RPMI8226 (cell line): Measurements from ENCODE around the gene SLC9C2.
A peak's percentile ranks its signal among the peaks of the same experiment; 100 is the strongest.
"Not testable (repeated sequence)": the region's sequence is repeated elsewhere in the genome, so short reads cannot be mapped to it uniquely, and the experiment has no call there.

Experiments used
- DNase-seq: peaks from one replicate; pipeline ENCODE4 v3.0.0-alpha.2; 2015

The SLC9C2 gene

GRCh38 chr1:173527151-173527826, 75.6 kb downstream of the SLC9C2 start:
- no peak for DNase-seq

DNA sequence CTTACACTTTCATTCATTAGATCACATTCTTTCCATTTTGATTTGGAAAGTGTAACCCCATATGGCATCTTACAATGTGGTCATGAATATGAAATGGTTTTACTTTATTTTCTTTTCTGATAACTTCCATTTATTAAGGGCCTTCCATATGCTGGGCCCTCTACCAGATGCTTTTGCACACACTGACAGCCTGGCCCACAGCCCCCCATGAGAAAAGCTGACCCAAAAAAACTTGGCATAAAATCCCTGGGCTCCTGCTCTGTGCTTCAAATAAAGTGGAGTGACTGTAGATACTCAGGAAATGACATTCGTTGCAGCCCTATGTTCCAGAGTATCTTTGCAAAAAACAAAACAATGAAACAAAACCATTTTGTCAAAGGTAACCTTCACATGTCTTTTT, 76.9 kb downstream of the SLC9C2 start:
- DNase-seq: no peak

DNA sequence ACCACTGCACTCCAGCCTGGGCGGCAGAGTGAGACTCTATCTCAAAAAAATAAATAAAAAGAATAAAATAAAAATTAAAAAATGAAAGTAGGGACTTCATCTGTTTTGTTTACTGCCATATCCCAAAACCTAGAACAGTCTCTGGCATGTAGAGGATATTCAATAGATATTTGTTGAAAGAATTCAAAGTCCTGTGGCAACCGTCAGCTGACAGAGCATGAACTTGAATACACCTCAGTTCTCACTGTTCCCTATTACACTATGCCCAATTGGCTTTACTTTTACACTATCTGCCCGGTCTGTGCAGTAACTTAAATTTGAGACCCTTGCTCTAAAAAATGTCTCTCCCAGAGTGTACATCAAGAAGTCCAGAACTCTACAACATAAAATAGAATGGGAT, 79.5 kb downstream of the SLC9C2 start:
- DNase-seq: no peak

DNA sequence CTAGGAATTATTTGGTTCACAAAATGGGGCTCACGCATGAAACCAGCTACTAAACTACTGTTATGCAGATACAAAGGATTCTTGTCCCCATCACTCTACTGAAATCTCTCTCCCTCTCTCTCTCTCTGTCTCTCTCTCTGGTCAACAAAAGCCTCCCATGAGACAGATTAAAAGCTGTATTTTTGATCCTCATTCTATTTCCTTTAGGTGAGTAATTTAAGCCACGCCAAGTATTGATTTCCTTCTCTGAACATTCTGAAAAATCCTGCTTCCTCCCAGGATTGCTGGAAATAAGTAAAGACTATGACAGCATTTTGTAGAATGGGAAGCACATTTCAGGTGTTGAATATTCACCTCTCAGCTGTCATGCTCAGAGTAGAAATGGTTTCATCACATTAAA, 82.1 kb downstream of the SLC9C2 start:
- no peak for DNase-seq

DNA sequence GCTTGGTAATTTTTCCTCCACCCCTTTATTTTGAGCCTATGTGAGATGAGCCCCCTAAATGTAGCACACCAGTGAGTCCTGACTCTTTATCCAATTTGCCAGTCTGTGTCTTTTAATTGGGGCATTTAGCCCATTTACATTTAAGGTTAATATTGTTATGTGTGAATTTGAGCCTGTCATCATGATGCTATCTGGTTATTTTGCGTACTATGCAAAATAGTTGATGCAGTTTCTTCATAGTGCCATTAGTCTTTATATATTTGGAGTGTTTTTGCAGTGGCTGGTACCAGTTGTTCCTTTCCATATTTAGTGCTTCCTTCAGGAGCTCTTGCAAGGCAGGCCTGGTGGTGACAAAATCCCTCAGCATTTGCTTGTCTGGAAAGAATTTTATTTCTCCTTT, 88.4 kb downstream of the SLC9C2 start:
- not testable (repeated sequence) for DNase-seq

DNA sequence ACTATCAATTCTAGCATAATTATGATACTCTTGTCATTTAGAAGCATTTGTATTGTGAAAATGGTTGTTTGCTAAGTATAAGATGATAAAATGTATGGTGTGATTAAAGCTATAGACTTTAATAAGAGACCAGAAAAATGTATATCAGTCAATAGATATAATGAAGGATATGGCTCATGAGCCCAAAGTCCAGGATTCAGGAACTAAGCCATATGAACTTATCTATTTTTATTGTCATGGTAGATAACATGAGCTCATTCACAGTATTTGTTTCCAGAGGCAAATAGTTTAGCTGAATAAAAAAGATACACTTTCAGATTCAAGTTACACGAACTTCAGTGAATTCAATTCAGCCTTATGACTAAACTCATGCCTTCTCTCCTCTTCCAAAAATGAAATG, 93.1 kb downstream of the SLC9C2 start:
- DNase-seq: no peak

DNA sequence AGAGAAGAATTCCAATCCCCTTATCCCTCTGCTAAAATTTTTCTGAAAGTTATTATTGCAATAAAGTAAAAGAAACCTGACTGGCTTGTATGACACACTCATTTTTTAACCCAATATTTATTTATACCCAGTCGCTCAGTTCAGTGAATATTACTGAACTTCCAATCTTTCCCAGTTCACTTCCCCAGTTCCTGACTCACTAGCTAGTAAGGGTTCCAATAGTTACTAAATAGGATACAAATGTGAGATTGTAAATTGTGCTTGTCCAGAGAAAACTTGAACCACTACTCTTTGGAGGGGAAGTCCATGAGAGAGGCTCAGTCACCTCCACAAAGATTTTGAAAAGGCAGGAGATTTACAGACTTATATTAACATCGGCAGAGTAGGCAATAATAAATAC, 94.3 kb downstream of the SLC9C2 start:
- DNase-seq: no peak

- DNase-seq: no peak
These were observed 95.0 kb downstream of the SLC9C2 start for GRCh38 chr1:173507847-173508209.

DNA sequence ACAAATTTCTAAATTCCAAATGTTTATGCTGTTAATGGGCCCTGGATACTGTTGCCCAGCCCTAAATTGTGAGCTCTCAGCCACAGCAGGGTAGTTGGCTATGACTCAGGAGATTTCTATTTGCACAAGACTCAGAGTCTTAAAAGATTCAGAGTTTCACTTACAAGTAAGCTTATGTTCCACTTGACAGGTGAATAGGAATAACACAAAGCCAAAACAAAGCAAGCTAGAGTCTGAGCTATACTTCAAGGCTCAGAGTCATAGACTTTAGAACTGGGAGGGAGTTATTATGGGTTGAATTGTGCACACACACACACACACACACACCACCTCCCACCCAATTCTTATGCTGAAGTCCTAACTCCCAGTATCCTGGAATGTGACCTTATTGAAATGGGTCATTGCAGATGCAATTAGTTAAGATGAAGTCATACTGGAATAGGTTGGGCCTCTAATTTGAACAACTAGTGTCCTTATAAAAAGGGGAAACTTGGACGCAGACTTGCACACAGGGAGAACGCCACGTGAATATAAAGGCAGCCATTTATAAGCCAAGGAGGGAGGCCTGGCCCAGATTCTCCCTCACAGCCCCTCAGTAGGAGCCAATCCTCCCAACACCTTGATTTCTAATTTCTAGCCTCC, 95.5 kb downstream of the SLC9C2 start:
- DNase-seq: no peak

GRCh38 chr1:173506437-173506836, 96.4 kb downstream of the SLC9C2 start:
- peak; percentile 20 for DNase-seq

DNA sequence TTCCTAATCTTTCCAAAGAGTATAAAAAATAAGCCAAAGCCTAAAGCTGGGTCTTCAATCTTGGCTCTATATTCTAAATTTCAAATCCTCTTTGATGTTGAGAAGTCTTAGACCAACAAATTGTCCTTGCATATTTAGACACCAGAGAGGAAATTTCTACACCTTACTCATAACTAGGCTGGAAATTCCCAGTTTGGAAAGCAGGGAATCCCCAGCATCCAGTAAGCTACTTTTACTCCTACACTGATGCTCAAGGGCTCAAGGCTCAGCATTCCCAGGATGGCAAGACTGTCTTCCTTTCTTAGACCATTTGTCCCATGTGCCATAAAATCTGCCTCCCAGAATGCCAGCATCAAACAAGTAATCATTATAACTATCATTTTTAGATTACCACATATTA, 97.5 kb downstream of the SLC9C2 start:
- no peak for DNase-seq

DNA sequence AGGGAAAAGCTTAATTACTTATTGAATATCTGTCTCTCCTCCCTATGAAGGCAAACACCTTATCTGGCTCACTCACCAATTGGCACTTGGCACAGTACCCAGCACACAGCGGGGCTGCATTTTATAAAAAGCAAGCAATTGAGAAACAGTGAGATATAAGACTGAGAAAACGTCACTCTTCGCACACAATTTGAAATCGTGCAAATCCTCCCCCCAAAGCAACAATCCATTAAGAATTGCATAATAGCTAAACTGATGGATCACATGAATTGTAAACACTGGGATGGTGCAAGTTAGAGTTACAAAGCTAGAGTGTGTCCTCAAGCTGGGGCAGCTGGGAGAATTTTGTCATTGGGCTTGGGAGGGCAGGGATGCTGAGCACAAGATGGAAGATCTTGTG, 98.6 kb downstream of the SLC9C2 start:
- no peak for DNase-seq

DNA sequence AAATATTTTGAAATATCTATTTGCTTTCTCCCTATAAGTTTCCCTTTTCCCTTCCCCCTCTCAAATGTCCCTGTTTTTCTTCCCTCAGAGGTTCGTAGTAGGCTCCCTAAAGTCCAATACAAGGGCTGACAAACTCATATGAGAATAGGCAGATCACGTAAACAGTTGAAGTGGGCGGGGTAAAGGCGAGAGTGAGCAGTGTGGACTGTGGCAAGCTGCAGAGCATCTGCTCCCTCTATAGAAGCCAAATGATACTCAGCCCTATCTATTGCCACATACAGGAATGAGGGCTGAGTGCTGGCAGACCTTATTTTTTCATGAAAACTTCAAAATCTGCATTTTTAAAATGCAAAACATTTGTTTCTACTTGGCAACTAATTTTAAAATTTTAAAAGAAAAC, 99.5 kb downstream of the SLC9C2 start:
- peak; percentile 15 for DNase-seq

DNA sequence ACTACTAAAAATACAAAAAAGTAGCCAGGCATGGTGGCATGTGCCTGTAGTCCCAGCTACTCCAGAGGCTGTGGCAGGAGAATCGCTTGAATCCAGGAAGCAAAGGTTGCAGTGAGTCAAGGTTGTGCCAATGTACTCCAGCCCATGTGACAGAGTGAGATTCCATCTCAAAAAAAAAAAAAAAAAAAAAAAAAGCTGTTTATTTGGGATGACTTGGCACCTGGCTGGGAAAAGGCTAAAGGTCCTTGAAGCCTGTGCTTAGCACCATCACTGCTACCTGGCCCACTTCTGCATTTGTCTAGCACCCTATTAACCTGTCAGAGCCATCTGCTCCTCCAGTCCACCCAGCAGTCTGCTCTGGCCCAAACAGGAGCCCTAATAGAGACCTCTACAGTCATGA, 100.8 kb downstream of the SLC9C2 start:
- no peak for DNase-seq

DNA sequence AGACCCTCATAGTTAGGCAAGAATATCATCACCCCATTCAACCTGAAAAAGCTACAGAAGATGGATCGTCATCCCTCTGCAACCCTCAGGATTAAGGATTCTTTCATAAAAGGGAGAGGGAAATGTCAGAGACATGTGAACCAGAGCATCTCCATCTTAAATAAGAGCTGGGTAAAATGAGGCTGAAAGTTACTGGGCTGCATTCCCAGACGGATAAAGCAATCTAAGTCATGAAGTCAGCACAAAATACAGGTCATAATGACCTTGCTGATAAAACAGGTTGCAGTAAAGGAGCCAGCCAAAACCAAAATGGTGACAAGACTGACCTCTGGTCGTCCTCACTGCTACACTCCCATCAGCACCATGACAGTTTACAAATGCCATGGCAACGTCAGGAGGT, 103.1 kb downstream of the SLC9C2 start:
- DNase-seq: no peak

GRCh38 chr1:173496757-173497320, 106.0 kb downstream of the SLC9C2 start:
- DNase-seq: no peak

GRCh38 chr1:173495609-173496267, 107.1 kb downstream of the SLC9C2 start:
- DNase-seq: no peak

DNA sequence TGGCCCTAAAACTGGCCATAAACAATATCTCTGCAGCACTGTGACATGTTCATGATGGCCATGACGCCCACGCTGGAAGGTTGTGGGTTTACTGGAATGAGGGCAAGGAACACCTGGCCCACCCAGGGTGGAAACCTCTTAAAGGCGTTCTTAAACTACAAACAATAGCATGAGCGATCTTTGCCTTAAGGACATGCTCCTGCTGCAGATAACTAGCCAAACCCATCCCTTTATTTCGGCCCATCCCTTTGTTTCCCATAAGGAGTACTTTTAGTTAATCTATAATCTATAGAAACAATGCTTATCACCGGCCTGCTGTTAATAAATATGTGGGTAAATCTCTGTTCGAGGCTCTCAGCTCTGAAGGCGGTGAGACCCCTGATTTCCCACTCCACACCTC, 109.7 kb downstream of the SLC9C2 start:
- not testable (repeated sequence) for DNase-seq

DNA sequence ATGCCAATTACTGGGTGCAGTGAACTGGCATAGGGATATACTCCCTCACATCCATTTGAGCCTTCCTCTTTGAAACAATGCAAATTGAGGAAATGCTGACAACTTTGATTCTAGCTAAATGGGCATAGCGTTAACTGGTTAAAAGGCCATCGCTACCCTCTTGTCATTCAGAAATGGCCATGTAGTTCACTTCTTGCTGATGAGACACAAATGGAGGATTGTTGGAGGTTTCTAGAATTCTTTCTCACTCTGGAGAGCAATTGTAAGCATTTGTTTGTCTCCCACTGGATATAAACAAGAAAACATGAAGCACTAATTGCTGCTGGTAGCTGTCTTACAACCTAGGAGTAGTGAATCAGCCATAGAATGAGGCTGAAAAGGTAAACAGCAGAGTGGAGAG, 111.4 kb downstream of the SLC9C2 start:
- DNase-seq: no peak

DNA sequence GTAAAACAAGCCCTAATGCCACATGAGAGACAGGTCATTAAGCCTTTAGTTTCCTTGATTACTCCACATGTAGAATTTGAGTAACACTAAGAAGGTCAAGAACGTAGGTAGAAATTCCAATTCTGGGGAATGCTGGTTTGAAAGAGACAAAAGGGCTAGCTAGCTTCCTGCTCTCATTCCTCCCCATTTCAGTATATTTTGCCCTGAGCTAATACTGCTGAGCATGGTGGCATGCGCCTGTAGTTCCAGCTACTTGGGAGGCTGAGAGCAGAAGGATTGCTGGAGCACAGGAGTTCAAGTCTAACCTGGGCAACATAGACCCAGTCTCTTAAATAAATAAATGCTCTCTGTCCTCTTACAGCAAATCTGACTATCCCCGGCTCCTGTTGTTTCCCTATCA, 112.9 kb downstream of the SLC9C2 start:
- no peak for DNase-seq

DNA sequence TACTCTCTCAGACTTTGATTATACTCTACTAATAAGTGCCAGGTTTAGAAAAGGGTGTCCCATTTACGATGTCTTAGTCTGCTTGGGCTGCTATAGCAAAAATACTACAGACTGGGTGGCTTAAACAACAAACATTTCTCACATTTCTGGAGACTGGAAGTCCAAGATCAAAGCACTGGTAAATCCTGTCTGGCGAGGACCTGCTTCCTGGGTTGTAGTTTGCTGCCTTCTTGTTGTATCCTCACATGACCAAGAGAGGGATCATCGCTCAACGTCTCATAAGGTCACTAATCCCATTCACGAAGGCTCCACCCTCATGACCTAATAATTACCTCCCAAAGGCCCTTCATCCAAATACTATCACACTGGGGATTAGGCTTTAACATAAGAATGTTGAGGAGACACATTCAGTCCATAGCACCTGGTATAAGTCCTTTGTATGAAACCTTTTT, 113.7 kb downstream of the SLC9C2 start:
- DNase-seq: no peak

- DNase-seq: no peak
These were observed 114.9 kb downstream of the SLC9C2 start for GRCh38 chr1:173488001-173488400.

- no peak for DNase-seq
These were observed 117.5 kb downstream of the SLC9C2 start for GRCh38 chr1:173485401-173485800.

GRCh38 chr1:173484276-173484675, 118.6 kb downstream of the SLC9C2 start:
- no peak for DNase-seq
